Activated T-cell treated with anti-CD3 and anti-CD28 coated beads, Interleukin-2, amount 50 U/mL, for 24 hours (primary cell): ENCODE results near the gene ZNF579.
"Not testable (repeated sequence)": the region's sequence is repeated elsewhere in the genome, so short reads cannot be mapped to it uniquely, and the experiment has no call there.

Source experiments
- DNase-seq: peaks from one replicate; pipeline ENCODE4 v3.0.0-alpha.2; 2020
- H3K27ac Mint-ChIP-seq: 2 replicates; pipeline ENCODE4 v1.8.0; 2020; ENCODE audit warnings: mild to moderate bottlenecking, mixed read lengths
- H3K27me3 Mint-ChIP-seq: 2 replicates; pipeline ENCODE4 v1.8.0; 2020; ENCODE audit warnings: mixed read lengths
- H3K36me3 Mint-ChIP-seq: 2 replicates; pipeline ENCODE4 v1.8.0; 2020; ENCODE audit warnings: low read depth, mixed read lengths
- H3K4me1 Mint-ChIP-seq: 2 replicates; pipeline ENCODE4 v1.8.0; 2020; ENCODE audit warnings: low read depth, mixed read lengths
- H3K4me3 Mint-ChIP-seq: 2 replicates; pipeline ENCODE4 v1.8.0; 2020; ENCODE audit warnings: mild to moderate bottlenecking, moderate library complexity, mixed read lengths
- H3K9me3 Mint-ChIP-seq: 2 replicates; pipeline ENCODE4 v1.8.0; 2020; ENCODE audit warnings: mixed read lengths

The ZNF579 gene

GRCh38 chr19:55578761-55579747 is 1.6 kb downstream of the ZNF579 start:
- Mint-ChIP-seq H3K27ac (peak overlapping the region; percentile 93), H3K4me3 (peak overlapping the region; percentile 81), H3K36me3 (peaks cover 20% of the 10 kb centered on the region), H3K4me1 (peaks cover 18% of the 10 kb centered on the region), H3K9me3 (no peaks in the 10 kb centered on the region), H3K27me3 (no peaks in the 10 kb centered on the region)
- no peak for DNase-seq

GRCh38 chr19:55578031-55578760 is 2.5 kb downstream of the ZNF579 start:
- no peaks in the 10 kb centered on the region for H3K27me3 Mint-ChIP-seq

GRCh38 chr19:55576746-55577145 is 3.9 kb downstream of the ZNF579 start:
- Mint-ChIP-seq H3K4me3 (no peak overlapping the region), H3K9me3 (no peaks in the 10 kb centered on the region), H3K27me3 (no peaks in the 10 kb centered on the region), H3K4me1 (peaks cover 14% of the 10 kb centered on the region), H3K27ac (no peak overlapping the region), H3K36me3 (peaks cover 20% of the 10 kb centered on the region)
- DNase-seq, result no peak

More at GRCh38 chr19:55578031-55578760, 2.5 kb downstream of the ZNF579 start:
- Mint-ChIP-seq H3K27ac (no peak overlapping the region), H3K36me3 (peaks cover 20% of the 10 kb centered on the region), H3K9me3 (no peaks in the 10 kb centered on the region), H3K4me1 (peaks cover 18% of the 10 kb centered on the region), H3K4me3 (no peak overlapping the region)
- DNase-seq, result no peak

- not testable (repeated sequence) for H3K27ac Mint-ChIP-seq, H3K4me1 Mint-ChIP-seq, H3K9me3 Mint-ChIP-seq, H3K27me3 Mint-ChIP-seq, H3K4me3 Mint-ChIP-seq, DNase-seq
- H3K36me3 Mint-ChIP-seq, result peaks cover 12% of the 10 kb centered on the region
Measured at GRCh38 chr19:55573929-55574328, 6.7 kb downstream of the ZNF579 start.

- H3K36me3 Mint-ChIP-seq, H3K9me3 Mint-ChIP-seq, H3K27me3 Mint-ChIP-seq, DNase-seq, H3K4me3 Mint-ChIP-seq, H3K27ac Mint-ChIP-seq, H3K4me1 Mint-ChIP-seq: not testable (repeated sequence)
Measured at GRCh38 chr19:55569477-55569876, 11.2 kb downstream of the ZNF579 start.

GRCh38 chr19:55567708-55568328 is 12.8 kb downstream of the ZNF579 start:
- Mint-ChIP-seq H3K27me3 (peaks cover 9% of the 10 kb centered on the region), H3K27ac (no peak overlapping the region), H3K9me3 (no peaks in the 10 kb centered on the region), H3K36me3 (no peaks in the 10 kb centered on the region), H3K4me1 (no peaks in the 10 kb centered on the region), H3K4me3 (no peak overlapping the region)
- no peak for DNase-seq

GRCh38 chr19:55566823-55567222 is 13.8 kb downstream of the ZNF579 start:
- Mint-ChIP-seq H3K27ac (no peak overlapping the region), H3K27me3 (peaks cover 9% of the 10 kb centered on the region), H3K9me3 (no peaks in the 10 kb centered on the region), H3K36me3 (no peaks in the 10 kb centered on the region), H3K4me3 (no peak overlapping the region), H3K4me1 (no peaks in the 10 kb centered on the region)
- DNase-seq, result no peak

- H3K4me1 Mint-ChIP-seq, result no peaks in the 10 kb centered on the region
- no peak for DNase-seq
- no peaks in the 10 kb centered on the region for H3K36me3 Mint-ChIP-seq
- H3K9me3 Mint-ChIP-seq, result peaks cover 4% of the 10 kb centered on the region
- no peak overlapping the region for H3K4me3 Mint-ChIP-seq
- peaks cover 9% of the 10 kb centered on the region for H3K27me3 Mint-ChIP-seq
- H3K27ac Mint-ChIP-seq, result no peak overlapping the region
Measured at GRCh38 chr19:55563261-55563690, 17.4 kb downstream of the ZNF579 start.

GRCh38 chr19:55559684-55560083 is 21.0 kb downstream of the ZNF579 start:
- Mint-ChIP-seq H3K27me3 (peaks cover 6% of the 10 kb centered on the region), H3K27ac (no peak overlapping the region), H3K9me3 (peaks cover 4% of the 10 kb centered on the region), H3K4me3 (no peak overlapping the region), H3K4me1 (no peaks in the 10 kb centered on the region), H3K36me3 (no peaks in the 10 kb centered on the region)
- no peak for DNase-seq

GRCh38 chr19:55554741-55555152 is 25.9 kb downstream of the ZNF579 start:
- Mint-ChIP-seq H3K9me3 (no peaks in the 10 kb centered on the region), H3K27me3 (peaks cover 4% of the 10 kb centered on the region), H3K4me1 (no peaks in the 10 kb centered on the region), H3K4me3 (no peak overlapping the region), H3K36me3 (no peaks in the 10 kb centered on the region), H3K27ac (no peak overlapping the region)
- no peak for DNase-seq

- Mint-ChIP-seq H3K36me3 (no peaks in the 10 kb centered on the region), H3K4me3 (no peak overlapping the region), H3K27ac (no peak overlapping the region), H3K4me1 (no peaks in the 10 kb centered on the region), H3K27me3 (peaks cover 4% of the 10 kb centered on the region), H3K9me3 (no peaks in the 10 kb centered on the region)
- DNase-seq, result no peak
Measured at GRCh38 chr19:55554302-55554701, 26.3 kb downstream of the ZNF579 start.

GRCh38 chr19:55553217-55554182 is 27.1 kb downstream of the ZNF579 start:
- Mint-ChIP-seq H3K27me3 (peaks cover 4% of the 10 kb centered on the region), H3K36me3 (no peaks in the 10 kb centered on the region), H3K4me3 (no peak overlapping the region), H3K27ac (no peak overlapping the region), H3K4me1 (no peaks in the 10 kb centered on the region), H3K9me3 (no peaks in the 10 kb centered on the region)
- no peak for DNase-seq

- Mint-ChIP-seq H3K9me3 (no peaks in the 10 kb centered on the region), H3K4me1 (no peaks in the 10 kb centered on the region), H3K4me3 (no peak overlapping the region), H3K36me3 (no peaks in the 10 kb centered on the region), H3K27ac (no peak overlapping the region), H3K27me3 (peaks cover 8% of the 10 kb centered on the region)
- DNase-seq, result no peak
Measured at GRCh38 chr19:55552620-55553019, 28.0 kb downstream of the ZNF579 start.

GRCh38 chr19:55552206-55552605 is 28.4 kb downstream of the ZNF579 start:
- DNase-seq, result no peak
- peaks cover 10% of the 10 kb centered on the region for H3K27me3 Mint-ChIP-seq
- H3K27ac Mint-ChIP-seq, result no peak overlapping the region
- H3K4me1 Mint-ChIP-seq, result peaks cover 1% of the 10 kb centered on the region
- no peaks in the 10 kb centered on the region for H3K36me3 Mint-ChIP-seq
- H3K9me3 Mint-ChIP-seq, result no peaks in the 10 kb centered on the region
- H3K4me3 Mint-ChIP-seq, result no peak overlapping the region
